Measurements from ENCODE around the gene ANKS1B.

ANKS1B gene

DNA sequence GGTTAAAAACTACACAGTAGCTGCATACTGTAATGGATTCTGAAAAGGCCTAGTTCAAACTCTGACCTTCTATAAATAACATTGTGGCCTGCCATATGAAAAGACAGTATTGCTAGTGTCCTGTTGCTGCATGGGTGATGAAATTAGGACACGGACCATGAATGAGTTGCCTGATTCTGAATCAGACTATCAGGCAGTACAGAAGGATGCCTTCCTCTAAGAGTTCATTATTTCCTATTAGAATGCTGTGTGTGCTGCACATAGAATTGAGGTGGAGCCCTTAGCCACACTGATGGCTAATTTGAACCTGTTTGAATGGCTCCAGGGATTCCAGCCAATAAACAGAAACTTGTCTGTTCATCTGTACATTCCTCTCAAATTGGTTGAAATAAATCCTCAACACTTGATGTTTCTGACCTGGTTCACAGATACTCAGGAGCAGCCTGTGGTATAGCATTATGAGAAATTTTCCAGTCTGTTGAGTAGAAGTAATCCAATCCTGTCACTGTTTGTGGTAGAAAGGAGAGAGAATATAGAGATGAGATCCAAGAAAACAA, 856.4 kb downstream of the ANKS1B start:
- no peak for DNase-seq (ENCODE audit: low spot score)

DNA sequence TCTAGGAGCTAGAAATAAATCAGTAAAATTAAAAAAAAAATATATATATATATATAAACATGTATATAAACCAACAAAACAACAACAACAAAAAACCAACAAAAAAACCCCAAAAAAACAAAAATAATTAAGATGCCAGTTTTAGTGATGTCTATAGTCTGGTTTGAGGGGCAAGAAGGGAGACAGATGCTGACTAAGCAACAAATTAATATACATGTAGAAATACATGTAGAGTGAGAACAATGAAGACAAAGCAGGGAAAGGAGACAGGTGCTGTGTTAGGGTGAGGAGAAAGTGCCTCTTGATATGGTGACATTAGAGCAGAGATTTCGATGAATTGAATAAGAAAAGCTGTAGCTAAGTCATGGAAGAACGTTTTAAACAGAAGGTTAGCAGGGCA, 861.8 kb downstream of the ANKS1B start:
- no peak for DNase-seq (ENCODE audit: low spot score)

DNA sequence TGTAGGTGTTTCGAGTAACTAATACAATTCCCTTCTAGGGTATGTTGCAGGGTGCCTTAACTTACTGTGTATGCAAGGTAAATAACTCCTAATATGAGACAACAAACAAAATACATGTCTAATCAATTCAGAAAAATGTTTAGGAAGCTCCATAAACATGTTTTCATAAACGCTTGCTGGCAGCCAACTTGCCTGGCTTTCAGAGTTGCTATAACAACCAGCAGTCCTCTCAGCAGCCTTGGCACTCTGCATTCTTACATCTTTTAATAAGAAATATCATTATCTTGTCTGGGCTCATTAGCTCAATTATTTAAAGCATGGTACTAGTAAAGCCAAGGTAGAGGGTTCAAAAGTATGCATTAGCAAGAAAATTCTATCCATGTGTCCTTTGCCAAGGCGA, 862.2 kb downstream of the ANKS1B start:
- DNase-seq (ENCODE audit: low spot score), result no peak

DNA sequence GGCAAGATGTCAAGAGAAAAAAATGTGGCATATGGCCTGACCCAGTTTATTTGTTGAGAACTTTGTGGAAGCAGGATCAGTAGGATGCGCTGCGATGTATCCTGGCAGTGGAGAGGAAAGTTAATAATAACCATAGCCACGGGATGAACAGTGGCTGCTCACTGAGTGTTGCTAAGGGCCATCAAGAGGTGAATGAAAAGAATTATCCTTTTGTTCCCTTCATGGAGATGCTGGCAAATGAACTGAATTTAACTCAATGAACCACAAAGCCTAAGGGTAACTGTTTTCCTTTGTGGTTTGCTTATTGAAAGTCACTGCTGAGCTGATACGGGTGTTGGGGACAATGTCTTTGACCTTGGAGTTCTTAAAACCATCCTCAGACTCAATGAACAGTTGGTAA, 863.2 kb downstream of the ANKS1B start:
- peak; percentile 3 for DNase-seq (ENCODE audit: low spot score)

DNA sequence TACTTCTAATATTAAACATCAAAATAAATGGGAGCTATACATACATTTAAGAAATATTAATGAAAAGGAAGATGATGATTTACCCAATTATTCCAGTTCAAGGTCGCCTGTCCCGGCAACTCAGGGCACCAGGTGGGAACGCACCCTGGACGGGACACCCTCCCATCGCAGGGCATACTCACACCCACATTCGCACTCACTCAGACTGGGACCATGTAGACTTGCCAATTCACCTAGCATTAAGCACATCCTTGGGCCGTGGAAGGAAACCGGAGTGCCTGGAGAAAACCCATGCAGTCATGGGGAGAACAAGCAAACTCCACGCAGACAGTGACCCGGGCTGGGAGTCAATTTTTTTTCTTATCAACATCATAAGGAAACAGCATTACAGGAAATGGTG, 864.8 kb downstream of the ANKS1B start:
- no peak for DNase-seq (ENCODE audit: low spot score)

DNA sequence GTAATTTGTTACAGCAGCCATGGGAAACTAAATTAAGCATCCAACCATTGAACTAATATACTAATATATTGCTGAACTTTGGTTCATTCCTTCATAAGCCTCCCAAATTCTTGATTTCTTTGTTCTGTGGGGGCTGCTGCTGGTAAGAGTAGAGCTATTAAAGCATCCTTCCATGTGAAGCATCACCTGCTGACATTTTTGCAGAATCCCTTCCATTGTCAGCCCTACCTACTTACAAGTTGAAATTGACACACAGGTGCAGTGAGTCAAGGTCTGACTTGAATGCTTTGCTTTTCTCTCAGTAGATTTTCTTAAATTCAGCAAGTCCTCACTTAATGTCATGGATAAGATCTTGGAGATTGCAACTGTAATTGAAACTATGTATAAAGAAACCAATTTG, 865.3 kb downstream of the ANKS1B start:
- no peak for DNase-seq (ENCODE audit: low spot score)

DNA sequence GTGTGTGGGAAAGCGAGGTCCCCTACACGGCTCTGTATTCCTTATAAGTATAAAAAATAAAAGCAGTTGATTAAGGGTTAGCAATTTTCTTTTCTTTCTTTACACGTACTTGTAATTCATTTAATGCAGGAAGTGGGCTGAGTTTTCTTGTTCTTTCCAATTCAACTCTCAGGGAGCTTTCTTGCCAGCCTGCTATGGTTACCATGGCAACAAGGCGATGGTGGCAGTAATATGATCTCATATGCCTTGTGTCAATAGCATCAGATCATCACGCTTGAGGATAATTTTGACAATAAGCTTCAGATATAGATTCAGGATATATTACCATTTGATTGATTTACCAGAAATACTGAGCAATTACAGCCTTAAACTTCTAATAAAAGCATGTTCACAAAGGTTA, 873.1 kb downstream of the ANKS1B start:
- no peak for DNase-seq (ENCODE audit: low spot score)

DNA sequence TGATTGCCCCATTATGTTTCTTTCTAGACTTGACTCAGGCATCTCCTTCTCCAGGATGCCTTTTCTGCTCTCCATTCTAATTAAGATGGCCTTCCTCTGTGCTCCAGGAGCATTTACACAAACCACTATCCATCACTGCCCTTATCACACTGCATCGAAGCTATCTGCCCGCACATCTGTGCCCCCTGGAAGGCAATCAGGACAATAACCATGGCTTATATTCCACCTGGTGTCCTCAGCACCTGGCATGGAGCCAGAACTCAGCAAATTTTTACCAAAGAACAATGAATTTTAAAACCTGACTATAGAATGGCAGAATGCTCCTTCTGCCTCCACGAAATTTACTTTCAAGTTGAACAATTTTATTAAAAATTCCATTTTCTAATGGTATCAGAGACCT, 873.9 kb downstream of the ANKS1B start:
- no peak for DNase-seq (ENCODE audit: low spot score)

DNA sequence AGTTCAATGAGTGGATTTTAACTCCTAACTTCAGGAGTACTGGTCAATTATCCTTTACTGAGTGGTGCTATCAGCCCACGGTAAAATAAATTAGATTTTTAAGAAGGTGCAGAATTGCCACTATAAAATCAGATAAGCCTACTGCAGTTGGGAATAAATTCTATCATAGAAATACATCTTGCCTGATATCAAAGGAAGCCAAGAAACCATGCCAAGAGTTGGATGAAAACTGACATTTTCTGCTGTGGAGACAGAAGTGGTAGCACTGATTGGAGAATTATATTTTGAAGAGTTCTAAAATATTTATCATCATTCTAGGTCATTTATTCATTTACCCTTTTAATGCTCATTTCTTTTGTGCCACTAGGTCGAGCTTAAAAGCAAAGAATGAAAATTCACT, 874.5 kb downstream of the ANKS1B start:
- no peak for DNase-seq (ENCODE audit: low spot score)

DNA sequence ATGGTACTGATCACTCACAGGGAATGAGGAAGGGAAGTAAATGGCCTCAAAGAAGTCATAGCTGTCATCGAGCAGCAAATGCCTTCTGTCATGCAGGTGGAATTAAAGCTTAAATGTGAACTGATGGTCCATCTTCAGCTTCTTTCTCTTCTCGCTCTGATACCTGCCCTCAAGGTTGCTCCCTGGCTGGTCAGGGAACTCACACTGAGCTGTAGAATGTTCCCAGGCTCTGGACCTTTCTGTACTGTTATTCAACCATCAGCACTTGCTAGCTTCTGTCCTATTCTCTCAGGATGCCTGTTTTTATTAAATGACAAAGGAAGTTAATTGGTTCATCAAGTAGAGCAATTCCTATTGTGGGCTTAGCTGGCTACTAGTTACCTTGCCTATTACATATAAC, 875.8 kb downstream of the ANKS1B start:
- no peak for DNase-seq (ENCODE audit: low spot score)

DNA sequence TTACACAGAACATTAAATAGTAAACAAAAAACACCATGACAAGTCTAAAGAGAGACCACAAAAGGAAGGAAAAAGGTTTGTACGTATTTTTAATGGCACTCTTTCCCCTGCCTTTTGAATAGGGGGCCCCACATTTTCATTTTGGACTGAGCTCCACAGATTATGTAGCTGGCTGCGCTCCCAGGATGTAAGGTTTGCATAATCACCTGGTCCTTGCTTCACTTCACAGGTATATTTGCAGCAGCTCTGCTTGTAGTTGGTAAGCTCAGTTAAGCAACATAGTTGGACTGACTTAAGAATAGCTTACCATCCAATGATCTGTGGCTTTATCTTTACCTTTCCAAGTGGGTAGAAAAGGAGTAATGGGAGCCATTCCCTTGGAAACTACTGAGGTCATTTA, 885.0 kb downstream of the ANKS1B start:
- no peak for DNase-seq (ENCODE audit: low spot score)

DNA sequence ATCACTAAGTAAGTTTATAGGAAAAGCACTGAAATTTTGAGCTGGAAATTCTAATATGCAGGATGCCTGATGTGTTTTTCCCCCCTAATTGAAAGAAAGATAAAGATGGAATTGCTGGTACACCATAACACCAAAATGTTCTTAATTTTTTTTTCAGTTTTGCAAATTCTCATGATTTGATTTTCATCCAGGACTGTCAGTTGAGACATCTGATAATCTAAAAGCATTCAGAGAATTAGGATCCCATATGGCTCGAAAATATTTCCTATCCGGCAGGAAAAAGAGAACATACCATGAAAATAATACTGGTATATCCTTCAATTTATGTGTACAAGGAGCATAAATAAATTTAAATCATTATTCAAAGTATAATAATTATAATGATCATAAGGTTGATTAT, 887.6 kb downstream of the ANKS1B start:
- no peak for DNase-seq (ENCODE audit: low spot score)

DNA sequence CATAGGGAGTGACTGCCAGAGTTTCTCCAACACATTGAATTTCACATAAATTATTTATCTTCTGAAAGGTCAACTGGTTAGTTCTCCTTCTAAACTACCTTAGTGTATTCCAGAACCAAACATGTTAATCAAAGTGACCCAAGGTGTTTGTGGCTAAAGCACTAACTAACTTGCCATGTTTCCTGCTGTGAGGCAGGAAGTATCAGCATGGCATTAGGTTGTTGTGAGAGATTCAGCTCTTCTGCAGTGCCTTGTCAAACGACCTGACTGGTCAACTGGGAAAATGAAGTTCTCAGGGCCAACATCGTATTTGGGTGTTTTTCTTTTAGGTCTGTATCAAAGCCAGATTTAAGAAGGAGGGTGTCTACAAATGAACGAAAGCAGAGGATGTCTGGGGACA, 891.6 kb downstream of the ANKS1B start:
- DNase-seq (ENCODE audit: low spot score), result no peak

DNA sequence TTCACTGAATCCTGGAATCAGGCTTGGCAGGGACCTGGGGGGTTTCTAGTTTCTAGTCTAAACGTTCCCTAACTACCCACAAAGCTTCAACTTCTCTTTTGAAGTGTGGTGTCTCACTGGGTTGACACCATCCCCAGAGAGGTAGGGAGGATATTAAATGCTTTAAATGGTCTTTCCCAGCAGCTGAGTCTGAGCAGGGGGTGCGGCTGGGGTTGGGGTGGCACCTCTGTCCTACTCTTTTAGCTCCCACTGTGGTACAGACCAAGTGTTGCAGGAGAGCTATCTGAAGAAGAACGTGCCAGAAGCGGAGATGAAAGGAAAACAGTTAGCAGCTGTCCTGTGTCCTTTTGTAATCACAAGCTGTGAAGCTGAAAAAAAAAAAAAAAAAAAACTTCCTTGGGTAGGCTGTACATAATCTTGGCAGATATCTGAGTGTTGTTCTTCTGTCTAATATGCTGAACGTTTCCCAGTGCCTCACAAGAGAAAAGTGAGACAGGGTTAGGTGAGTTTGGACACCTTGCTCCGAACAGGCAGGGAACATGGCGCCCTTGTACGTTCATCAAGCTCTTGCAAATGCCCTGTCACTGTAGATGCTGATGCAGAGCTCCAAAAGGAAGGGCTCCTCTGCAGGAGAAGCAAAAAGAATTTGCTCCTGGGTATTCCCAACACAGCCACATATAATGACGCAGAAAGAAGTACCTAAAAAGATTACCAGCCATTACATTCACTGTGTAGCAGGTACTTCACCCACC, 892.5 kb downstream of the ANKS1B start:
- no peak for DNase-seq (ENCODE audit: low spot score)

DNA sequence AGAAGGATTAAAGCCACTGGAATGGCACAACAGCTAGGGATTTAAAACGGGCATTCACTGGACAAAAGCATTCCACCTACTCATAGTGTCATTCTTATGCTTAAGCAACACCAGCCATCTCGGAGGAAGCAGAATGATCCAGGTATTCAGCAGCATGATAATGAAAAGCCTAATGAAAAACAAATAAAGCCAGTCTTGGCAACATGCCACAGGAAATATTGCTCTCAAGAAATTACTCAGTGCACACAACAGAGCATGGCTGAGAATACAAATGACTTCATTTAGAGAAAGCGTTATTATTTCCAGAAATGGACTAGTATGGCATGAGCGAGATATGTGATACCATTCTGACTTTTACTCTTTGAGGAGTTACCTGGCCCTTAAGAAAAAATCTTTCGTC, 897.5 kb downstream of the ANKS1B start:
- peak; percentile 29 for DNase-seq (ENCODE audit: low spot score)

DNA sequence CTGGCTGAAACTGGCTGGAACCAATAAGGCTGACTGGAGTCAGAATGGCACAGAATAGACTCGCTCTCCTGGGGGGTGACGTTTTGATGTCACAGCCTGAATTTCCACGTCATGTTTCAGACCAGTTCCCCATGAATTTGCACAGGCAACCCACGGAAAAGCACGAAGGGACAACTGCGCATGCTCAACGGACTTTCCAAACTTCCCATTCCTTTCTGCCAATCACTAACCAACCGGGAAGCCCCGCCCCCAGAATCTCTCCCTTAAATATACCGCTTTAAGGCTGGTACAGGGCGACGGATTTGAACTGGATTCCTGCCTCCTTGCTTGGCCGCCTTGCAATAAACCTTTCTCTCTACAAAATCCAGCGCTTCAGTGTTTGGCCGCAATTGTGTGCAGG, 904.9 kb downstream of the ANKS1B start:
- DNase-seq (ENCODE audit: low spot score), result no peak

DNA sequence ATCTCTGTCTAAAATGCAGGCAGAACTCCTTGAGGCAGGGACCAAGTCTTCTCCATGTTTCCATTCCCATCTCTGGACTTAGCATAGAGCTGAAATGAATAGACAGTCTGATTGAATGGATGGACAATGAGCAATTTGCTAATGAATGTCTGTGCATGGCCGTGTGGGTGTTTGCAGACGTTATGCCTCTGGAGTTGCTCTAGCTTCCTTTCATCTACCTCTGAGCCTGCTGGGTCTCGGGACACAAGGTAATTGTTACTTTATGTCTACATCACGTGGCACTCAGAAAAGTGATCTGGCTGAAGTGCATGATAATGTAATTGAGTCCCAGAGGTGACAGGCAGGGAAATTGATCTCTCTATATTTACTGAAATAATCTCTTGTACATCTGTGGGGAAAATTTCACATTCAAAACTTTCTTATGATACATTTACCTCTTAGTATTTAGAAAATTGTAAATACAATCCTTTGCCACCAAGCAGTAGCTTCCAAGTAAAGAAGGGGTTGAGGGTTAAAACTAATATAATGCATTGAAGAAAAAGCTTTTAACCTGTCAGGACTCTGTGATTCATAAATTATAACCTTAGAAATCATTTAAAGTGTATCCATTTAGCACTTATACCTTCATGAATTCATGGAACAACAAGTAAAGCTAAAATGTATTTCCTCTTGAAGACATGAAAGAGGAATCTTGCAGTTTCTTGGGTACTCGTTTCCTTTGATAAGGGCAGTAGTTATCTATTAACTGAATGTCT, 915.6 kb downstream of the ANKS1B start:
- DNase-seq (ENCODE audit: low spot score), result no peak

DNA sequence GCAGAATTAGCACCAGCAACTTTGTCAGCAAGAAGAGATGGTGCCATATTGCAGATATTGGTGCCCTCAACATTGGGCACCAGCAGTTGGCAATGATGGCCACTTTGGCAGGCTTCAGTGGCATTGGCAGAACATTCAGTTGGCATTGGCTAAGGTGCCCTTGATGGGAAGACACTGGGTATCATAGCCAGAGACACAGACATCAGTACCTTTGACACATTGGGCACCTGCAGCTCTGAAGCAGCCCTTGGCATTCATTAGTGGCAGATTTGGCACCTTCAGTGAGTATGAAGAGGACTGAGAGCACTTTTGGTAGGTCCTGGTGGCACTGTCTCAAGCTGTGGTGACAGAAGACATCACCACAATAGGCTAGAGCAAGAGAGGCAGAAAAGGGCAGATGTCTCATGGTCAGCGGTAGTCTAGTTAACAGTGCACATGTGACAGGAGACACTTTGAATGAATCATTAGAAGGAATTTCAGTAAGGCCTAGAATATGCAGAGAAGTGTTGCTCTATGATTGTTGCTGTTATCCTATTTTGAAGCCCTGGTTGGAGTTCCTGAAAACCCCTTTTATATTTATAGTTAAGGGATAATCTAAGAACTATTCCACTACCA, 917.5 kb downstream of the ANKS1B start:
- peak; percentile 3 for DNase-seq (ENCODE audit: low spot score)

DNA sequence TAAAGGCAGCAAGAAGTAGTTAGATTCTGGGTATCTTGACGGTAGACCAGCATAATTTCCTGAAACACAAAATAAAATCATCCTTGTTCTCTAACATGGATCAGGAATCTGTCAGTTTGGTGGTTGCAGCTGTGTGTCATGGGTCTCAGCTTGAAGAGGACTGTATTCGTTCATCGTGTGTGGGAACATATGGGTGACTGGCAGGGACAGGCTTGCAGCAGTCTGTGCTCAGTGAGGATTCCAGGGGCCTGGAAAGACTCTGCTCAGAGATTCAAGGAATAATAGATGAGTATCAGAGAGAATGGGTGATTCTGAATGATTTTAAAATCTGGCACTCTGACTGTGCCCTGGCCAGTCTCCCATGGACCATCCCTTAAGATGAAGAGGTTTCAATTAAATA, 918.0 kb downstream of the ANKS1B start:
- no peak for DNase-seq (ENCODE audit: low spot score)

DNA sequence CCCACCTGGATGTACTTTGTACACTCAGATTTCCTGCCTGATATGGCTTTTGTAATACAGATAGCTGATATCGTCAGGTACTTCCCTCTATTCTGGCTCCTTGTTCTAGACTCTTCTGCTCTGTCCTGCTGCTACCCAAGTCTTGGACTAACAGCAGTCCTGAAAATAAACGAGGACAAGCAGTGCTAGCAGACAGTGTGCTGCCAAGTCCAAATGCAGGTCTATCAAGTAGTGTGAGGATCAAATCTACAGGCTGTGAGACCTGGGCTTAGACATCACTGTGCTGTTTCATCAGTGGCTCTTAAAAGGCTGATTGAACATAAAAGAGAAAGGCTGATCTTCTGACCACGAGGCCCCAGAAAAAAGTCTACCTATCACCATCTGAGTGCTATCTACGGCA, 921.6 kb downstream of the ANKS1B start:
- no peak for DNase-seq (ENCODE audit: low spot score)

DNA sequence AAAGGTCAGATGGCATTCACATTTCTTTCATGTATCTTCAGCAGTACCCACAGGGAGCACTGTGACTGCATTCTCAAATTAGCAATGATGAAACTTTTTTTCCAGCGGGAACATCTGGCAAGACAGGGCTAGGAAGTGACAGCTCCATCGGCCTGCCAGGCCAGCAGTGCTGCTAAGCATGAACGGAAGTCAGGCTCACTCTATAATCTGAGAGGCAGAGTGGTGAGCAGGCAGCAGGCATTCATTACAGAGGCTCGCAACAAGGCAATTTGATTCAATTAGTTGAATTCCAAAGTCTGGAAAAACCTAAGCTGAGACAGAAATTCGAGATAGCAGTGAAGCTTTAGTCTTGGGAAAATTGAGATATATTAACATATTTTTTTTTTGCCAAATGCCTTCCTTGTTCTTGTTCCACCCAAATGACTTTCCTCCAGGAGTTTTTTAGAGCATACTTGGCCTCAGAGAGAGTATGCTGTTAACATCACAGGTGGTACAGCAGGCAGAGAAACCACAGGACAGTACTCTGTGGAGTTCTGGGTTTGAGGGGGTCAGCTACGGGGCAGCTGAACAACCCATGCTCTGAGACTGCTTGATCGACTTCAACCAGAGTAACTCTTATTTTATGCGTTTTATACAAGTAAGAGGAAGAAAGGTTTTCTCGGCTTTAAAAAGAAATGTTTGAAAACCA, 924.8 kb downstream of the ANKS1B start:
- DNase-seq (ENCODE audit: low spot score), result no peak

DNA sequence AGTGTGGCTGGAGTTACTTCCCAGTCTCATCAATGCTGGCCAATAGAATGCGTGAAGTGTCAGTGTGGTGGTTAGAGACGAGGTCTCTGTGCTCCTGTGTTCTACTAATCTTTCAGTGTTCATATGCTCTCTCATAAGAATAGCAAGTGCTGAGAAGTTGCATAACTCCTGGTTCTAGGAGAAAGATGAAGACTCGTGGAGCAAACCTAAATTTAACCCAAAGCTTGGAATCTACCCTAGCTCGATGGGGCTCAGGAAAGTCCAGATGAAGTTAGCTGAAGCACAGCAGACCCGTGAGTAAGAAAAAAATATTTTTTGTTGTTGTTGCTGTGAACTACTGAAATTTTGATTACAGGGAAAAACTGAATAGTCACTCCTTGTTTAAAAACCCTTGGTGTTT, 927.1 kb downstream of the ANKS1B start:
- no peak for DNase-seq (ENCODE audit: low spot score)

DNA sequence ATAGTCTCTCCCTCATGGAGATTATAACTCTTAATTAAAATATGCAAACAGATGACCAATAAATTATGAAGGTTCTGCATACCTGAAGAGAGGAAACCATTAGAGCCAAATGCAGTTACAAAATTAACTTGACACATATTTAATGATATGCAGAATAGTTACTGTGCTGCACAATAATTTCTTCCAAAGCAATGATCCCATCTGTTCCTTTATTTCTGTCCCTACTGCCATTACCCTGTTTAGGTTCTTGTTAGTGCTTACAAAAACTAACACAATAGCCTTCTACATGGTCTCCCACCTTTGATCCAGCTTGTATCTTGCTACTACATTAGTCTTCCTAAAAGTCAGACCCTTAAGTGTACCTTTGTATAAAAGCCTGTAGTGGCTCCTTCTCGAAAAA, 928.5 kb downstream of the ANKS1B start:
- no peak for DNase-seq (ENCODE audit: low spot score)
